ENCODE results near the gene ATXN2L. TPM values are rescaled to one million over a fixed set of nuclear protein-coding genes. Genes with fewer than 3 reads are reported as not detected.

ATXN2L gene
- total RNA-seq, 1 experiment from 2014 or later = 264 TPM

DNA sequence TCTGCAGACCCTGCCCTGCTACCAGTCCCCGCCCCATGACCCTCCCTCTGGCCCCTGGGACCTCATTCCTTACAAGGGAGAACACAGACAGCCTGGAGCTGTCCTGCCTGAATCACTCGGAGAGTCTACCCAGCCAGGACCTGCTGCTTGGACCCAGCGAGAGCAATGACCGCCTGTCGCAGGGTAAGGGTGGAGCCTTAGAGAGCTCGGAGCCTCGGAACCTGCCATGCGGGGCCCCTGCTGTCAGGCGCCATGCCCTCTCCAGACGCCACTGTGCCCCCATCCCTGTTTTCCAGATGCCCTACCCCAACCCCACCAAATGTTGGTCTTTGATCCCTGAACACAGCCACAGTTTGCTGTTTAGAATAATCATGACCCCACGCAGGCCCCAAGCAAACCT is 46.4 kb downstream of the ATXN2L start:
- no peaks in the 10 kb centered on the region for H3K9me3 ChIP-seq (ENCODE audit: control insufficient read depth in 1 of 2, insufficient read depth in 1 of 2, low read depth in 1 of 2, low read length in 2 of 2)
- peaks cover 9 to 11% of the 10 kb centered on the region in 2 experiments; a peak in 3 of 4 replicates for H3K4me1 ChIP-seq (ENCODE audit: control insufficient read depth in 1 of 2, insufficient read depth in 2 of 2, low read length in 2 of 2)
- no peak overlapping the region for H3K9ac ChIP-seq (ENCODE audit: low read length)
- intact Hi-C loops (cut with micrococcal nuclease) = no loop called here
- no peak for ATAC-seq
- no peak overlapping the region for H3K4me3 ChIP-seq (replicated peaks in 1 of 2; ENCODE audit: low read depth in 1 of 2, low read length in 2 of 2)
- CTCF ChIA-PET = no interaction called here
- H3K36me3 ChIP-seq (ENCODE audit: control insufficient read depth in 1 of 2, insufficient read depth in 2 of 2, low read length in 2 of 2) = peaks cover 27 to 31% of the 10 kb centered on the region in 2 experiments
- H3K9me2 ChIP-seq (ENCODE audit: insufficient read depth) = no peaks in the 10 kb centered on the region
- no peak for TF ChIP-seq CBX3 (IDR thresholded peaks at IDR 0.05; ENCODE audit: low read depth)
- TF ChIP-seq, protein P1, sequence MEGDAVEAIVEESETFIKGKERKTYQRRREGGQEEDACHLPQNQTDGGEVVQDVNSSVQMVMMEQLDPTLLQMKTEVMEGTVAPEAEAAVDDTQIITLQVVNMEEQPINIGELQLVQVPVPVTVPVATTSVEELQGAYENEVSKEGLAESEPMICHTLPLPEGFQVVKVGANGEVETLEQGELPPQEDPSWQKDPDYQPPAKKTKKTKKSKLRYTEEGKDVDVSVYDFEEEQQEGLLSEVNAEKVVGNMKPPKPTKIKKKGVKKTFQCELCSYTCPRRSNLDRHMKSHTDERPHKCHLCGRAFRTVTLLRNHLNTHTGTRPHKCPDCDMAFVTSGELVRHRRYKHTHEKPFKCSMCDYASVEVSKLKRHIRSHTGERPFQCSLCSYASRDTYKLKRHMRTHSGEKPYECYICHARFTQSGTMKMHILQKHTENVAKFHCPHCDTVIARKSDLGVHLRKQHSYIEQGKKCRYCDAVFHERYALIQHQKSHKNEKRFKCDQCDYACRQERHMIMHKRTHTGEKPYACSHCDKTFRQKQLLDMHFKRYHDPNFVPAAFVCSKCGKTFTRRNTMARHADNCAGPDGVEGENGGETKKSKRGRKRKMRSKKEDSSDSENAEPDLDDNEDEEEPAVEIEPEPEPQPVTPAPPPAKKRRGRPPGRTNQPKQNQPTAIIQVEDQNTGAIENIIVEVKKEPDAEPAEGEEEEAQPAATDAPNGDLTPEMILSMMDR (IDR thresholded peaks at IDR 0.05 in 2 of 3, conservative IDR thresholded peaks at IDR 0.05 in 1 of 3; ENCODE audit: borderline replicate concordance in 1 of 3, insufficient read depth in 1 of 3, low read depth in 2 of 3, low read length in 2 of 3) = no peak
- H3K79me2 ChIP-seq (ENCODE audit: insufficient read depth, low read length) = peaks cover 32% of the 10 kb centered on the region
- no peak overlapping the region for H3K4me2 ChIP-seq (ENCODE audit: low read length)
- no peaks in the 10 kb centered on the region for H3K27me3 ChIP-seq (ENCODE audit: insufficient read depth, low read length)
- RAD21 ChIA-PET (ENCODE audit: low non-redundant PET in 1 of 2, low total read pairs in 2 of 2, uncharacterized antibody in 2 of 2, unreplicated experiment in 2 of 2) = no interaction called here
- POLR2A ChIA-PET = interaction anchor here (0.6 kb wide), 1 partner anchor 25 kb away, joined by 3 read pairs; no protein-coding TSS in a partner anchor
- no peak overlapping the region for H3K27ac ChIP-seq (ENCODE audit: low read depth, low read length)
- no peak for DNase-seq (ENCODE audit: low read depth, low spot score)
- no TSS peak for BruUV-seq (replicated peaks)
- no peaks in the 10 kb centered on the region for H4K20me1 ChIP-seq (ENCODE audit: insufficient read depth)
- no peak overlapping the region for H2AFZ ChIP-seq (ENCODE audit: low read depth, low read length, poor library complexity, severe bottlenecking)

DNA sequence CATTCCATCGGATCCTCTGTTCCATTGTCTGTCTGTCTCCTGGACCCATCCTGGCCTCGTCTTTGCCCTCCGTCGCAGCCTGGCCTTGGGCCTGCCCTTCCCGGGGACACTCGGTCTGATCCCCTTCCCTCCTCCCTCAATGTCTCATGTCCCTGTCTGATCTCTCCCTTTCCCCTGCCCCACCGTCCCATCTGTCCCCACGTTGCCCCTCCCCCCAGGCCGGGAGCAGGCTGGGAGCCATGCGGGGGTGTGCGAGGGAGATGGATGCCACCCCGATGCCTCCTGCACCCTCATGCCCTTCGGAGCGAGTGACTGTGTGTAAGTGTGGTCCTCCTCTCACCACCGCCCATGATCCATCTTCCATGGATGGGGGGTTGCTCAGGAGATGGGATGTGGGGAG is 50.2 kb downstream of the ATXN2L start:
- BruUV-seq (replicated peaks) = no TSS peak
- peaks cover 22 to 26% of the 10 kb centered on the region in 2 experiments for H3K36me3 ChIP-seq (ENCODE audit: control insufficient read depth in 1 of 2, insufficient read depth in 2 of 2, low read length in 2 of 2)

More for the DNA sequence above, 50.2 kb downstream of the ATXN2L start:
- Histone ChIP-seq H4K20me1 (ENCODE audit: insufficient read depth) (no peaks in the 10 kb centered on the region), H3K79me2 (ENCODE audit: insufficient read depth, low read length) (no peaks in the 10 kb centered on the region; the same call in 1 of the 2 replicates), H3K4me2 (ENCODE audit: low read length) (no peak overlapping the region), H3K9me2 (ENCODE audit: insufficient read depth) (no peaks in the 10 kb centered on the region), H2AFZ (ENCODE audit: low read depth, low read length, poor library complexity, severe bottlenecking) (no peak overlapping the region), H3K4me1 (ENCODE audit: control insufficient read depth in 1 of 2, insufficient read depth in 2 of 2, low read length in 2 of 2) (no peaks in the 10 kb centered on the region), H3K4me3 (replicated peaks in 1 of 2; ENCODE audit: low read depth in 1 of 2, low read length in 2 of 2) (no peak overlapping the region), H3K27me3 (ENCODE audit: insufficient read depth, low read length) (no peaks in the 10 kb centered on the region), H3K9ac (ENCODE audit: low read length) (no peak overlapping the region), H3K27ac (ENCODE audit: low read depth, low read length) (no peak overlapping the region), H3K9me3 (ENCODE audit: control insufficient read depth in 1 of 2, insufficient read depth in 1 of 2, low read depth in 1 of 2, low read length in 2 of 2) (no peaks in the 10 kb centered on the region)
- TF ChIP-seq POLR2AphosphoS5 (IDR thresholded peaks at IDR 0.05; ENCODE audit: low read depth, low read length) (no peak), EGR1 (IDR thresholded peaks at IDR 0.05; ENCODE audit: low read depth) (no peak), ZNF274 (IDR thresholded peaks at IDR 0.05; ENCODE audit: low read depth, low read length) (no peak), POLR2A (IDR thresholded peaks at IDR 0.05; ENCODE audit: borderline replicate concordance, extremely low read depth, insufficient read depth, insufficient read length) (no peak)
- TF ChIP-seq, protein P1 (IDR thresholded peaks at IDR 0.05 in 2 of 3, conservative IDR thresholded peaks at IDR 0.05 in 1 of 3; ENCODE audit: borderline replicate concordance in 1 of 3, insufficient read depth in 1 of 3, low read depth in 2 of 3, low read length in 2 of 3) = no peak
- RAD21 ChIA-PET (ENCODE audit: low non-redundant PET in 1 of 2, low total read pairs in 2 of 2, uncharacterized antibody in 2 of 2, unreplicated experiment in 2 of 2) = no interaction called here
- DNase-seq (ENCODE audit: low read depth, low spot score) (no peak), ATAC-seq (no peak)
- CTCF ChIA-PET = interaction anchor here (1.1 kb wide), 1 partner anchor 72 kb away, joined by 6 read pairs; no protein-coding TSS in a partner anchor
- intact Hi-C loops (cut with micrococcal nuclease) = no loop called here
- POLR2A ChIA-PET = no interaction called here
